K562 (cell line): ENCODE measurements around the gene NYAP1. TPM values are rescaled to one million over a fixed set of nuclear protein-coding genes. Genes with fewer than 3 reads are reported as not detected.
A peak's percentile ranks its signal among the peaks of the same experiment; 100 is the strongest.

Source experiments
- ATAC-seq: fragments of 200-7000 bp; cut with Tn5 transposase; 3 replicates; pipeline ENCODE4 v1.9.1; 2020; ENCODE audit warnings: moderate library complexity
- BruUV-seq: library from RNA; stranded (reverse); fragments of 400-500 nt; replicated peaks from 2 replicates; lab custom pipeline; 2021; lab: Mats Ljungman, UMichigan
- CTCF ChIA-PET: fragments of 300-600 bp; formaldehyde crosslinking; extraction: SDS; loops from one replicate; lab custom pipeline; 2021; ENCODE audit warnings: low intra/inter-chr PET ratio; lab: Yijun Ruan, JAX
- POLR2A ChIA-PET: fragments of 300-600, 350-650 bp; sonication (Branson Sonifier 250); formaldehyde crosslinking; extraction: SDS; loops from one replicate; lab custom pipeline; 2021; ENCODE audit warnings: antibody characterized with exemption, inconsistent platforms; lab: Yijun Ruan, JAX
- DNase-seq, 4 experiments: peaks; one replicate each; pipeline versions ENCODE4 v3.0.0 to v3.0.0-alpha.2; 2011 to 2018; ENCODE audit warnings: low spot score in 3 of 4, mixed read lengths in 3 of 4; ENCODE audit errors: extremely low read depth in 1 of 4
- FAIRE-seq: peaks from 2 replicates; lab custom pipeline; 2011; peaks lifted over from hg19 to GRCh38; lab: Jason Lieb, UNC
- H2AFZ ChIP-seq: 2 replicates; pipeline ENCODE4 v1.6.0; 2011; ENCODE audit warnings: low read depth, low read length, control low read depth, inconsistent platforms
- H3K27ac ChIP-seq: fragments of 200-600 bp; 3 replicates; pipeline ENCODE4 v1.8.0; 2011; ENCODE audit warnings: low read depth, mild to moderate bottlenecking, control low read depth, inconsistent platforms, low read length, moderate library complexity, mixed read lengths; ENCODE audit errors: extremely low read depth
- H3K27me3 ChIP-seq, 2 experiments: fragments of 300-600 bp in 1 of 2; 2 replicates in 1 of 2; 3 replicates in 1 of 2; pipeline versions ENCODE4 v1.6.0 to v1.8.0; 2011; ENCODE audit warnings: inconsistent platforms in 2 of 2, low read length in 2 of 2, mild to moderate bottlenecking in 1 of 2, mixed read lengths in 1 of 2, moderate library complexity in 1 of 2; ENCODE audit not compliant: control insufficient read depth in 2 of 2, insufficient read depth in 2 of 2
- H3K36me3 ChIP-seq: fragments of 300-600 bp; 3 replicates; pipeline ENCODE4 v1.8.0; 2011; ENCODE audit warnings: mild to moderate bottlenecking, low read length, inconsistent platforms; ENCODE audit not compliant: control insufficient read depth, insufficient read depth
- H3K4me1 ChIP-seq, 2 experiments: fragments of 200-600 bp in 1 of 2; replicated peaks in 1 of 2; 2 replicates in 1 of 2; 3 replicates in 1 of 2; pipeline versions ENCODE4 v1.5.1 to v1.8.0; 2011; ENCODE audit warnings: inconsistent platforms in 2 of 2, low read length in 2 of 2, mild to moderate bottlenecking in 1 of 2, mixed read lengths in 1 of 2, moderate library complexity in 1 of 2; ENCODE audit not compliant: control insufficient read depth in 2 of 2, insufficient read depth in 2 of 2
- H3K4me2 ChIP-seq: 2 replicates; pipeline ENCODE4 v1.6.1; 2011; ENCODE audit warnings: low read length, control low read depth, inconsistent platforms, mixed read lengths; ENCODE audit not compliant: insufficient read depth
- H3K4me3 ChIP-seq: fragments of 200-600 bp; sonication (generic), shearing (Covaris generic); 2 replicates; pipeline ENCODE4 v1.5.1; 2016; ENCODE audit warnings: control low read depth, inconsistent platforms
- H3K79me2 ChIP-seq: fragments of 200-600 bp; 3 replicates; pipeline ENCODE4 v1.8.0; 2011; ENCODE audit warnings: low read length, inconsistent platforms; ENCODE audit not compliant: control insufficient read depth, insufficient read depth
- H3K9ac ChIP-seq, 2 experiments: 2 replicates each; pipeline versions ENCODE4 v1.6.0 to v1.6.1; 2011; ENCODE audit warnings: low read depth in 2 of 2, low read length in 2 of 2, control low read depth in 1 of 2, inconsistent platforms in 1 of 2, mild to moderate bottlenecking in 1 of 2, mixed read lengths in 1 of 2; ENCODE audit not compliant: insufficient read depth in 1 of 2
- H3K9me1 ChIP-seq: one replicate; pipeline ENCODE4 v1.6.0; 2011; ENCODE audit warnings: inconsistent platforms, mild to moderate bottlenecking, low read length, moderate library complexity; ENCODE audit not compliant: control insufficient read depth, insufficient read depth
- H3K9me3 ChIP-seq: replicated peaks from 2 replicates; pipeline ENCODE4 v1.5.1; 2011; ENCODE audit warnings: low read depth, low read length, inconsistent platforms; ENCODE audit not compliant: control insufficient read depth, insufficient read depth
- H4K20me1 ChIP-seq: replicated peaks from 2 replicates; pipeline ENCODE4 v1.6.1; 2011; ENCODE audit warnings: low read length, inconsistent platforms, mixed read lengths; ENCODE audit not compliant: control insufficient read depth, insufficient read depth
- ARID3A ChIP-seq: IDR thresholded peaks from 2 replicates; pipeline ENCODE4 v1.6.1; 2012; ENCODE audit warnings: low read depth, low read length, improper control_type of control experiment, borderline replicate concordance
- HDGF ChIP-seq: fragments of 450-650 bp; IDR thresholded peaks from 2 replicates; pipeline ENCODE4 v1.6.1; 2016
- PHB ChIP-seq: fragments of 250-450 bp; sonication (Bioruptor Pico); IDR thresholded peaks from 2 replicates; pipeline ENCODE4 v1.5.0; 2021
- RBM25 ChIP-seq: fragments of 200-400 bp; formaldehyde crosslinking; IDR thresholded peaks from 2 replicates; pipeline ENCODE4 v1.6.1; 2018; ENCODE audit warnings: low read length, low read depth, moderate library complexity; ENCODE audit not compliant: severe bottlenecking
- SNRNP70 ChIP-seq: fragments of 200-400 bp; formaldehyde crosslinking; optimal IDR thresholded peaks from 2 replicates; pipeline ENCODE3; 2017; ENCODE audit warnings: low read depth, low read length
- TBP ChIP-seq: optimal IDR thresholded peaks from 2 replicates; pipeline ENCODE3; 2011; ENCODE audit warnings: low read depth, low read length, improper control_type of control experiment
- TCF15 ChIP-seq: fragments of 250-450 bp; sonication (Bioruptor Pico); IDR thresholded peaks from 2 replicates; pipeline ENCODE4 v1.8.0; 2022; ENCODE audit warnings: moderate library complexity, mild to moderate bottlenecking, inconsistent platforms
- ZBTB11 ChIP-seq, 3 experiments: fragments of 200-800 bp in 1 of 3; fragments of 250-450 bp in 1 of 3; fragments of 450-650 bp in 1 of 3; sonication (Bioruptor Pico) in 1 of 3; sonication (Bioruptor generic) in 1 of 3; formaldehyde crosslinking in 1 of 3; IDR thresholded peaks; 2 replicates each; pipeline versions ENCODE4 v1.6.1 to v1.8.0; 2016 to 2022; ENCODE audit warnings: mild to moderate bottlenecking in 2 of 3, missing genetic modification characterization in 2 of 3, missing compliant biosample characterization in 1 of 3, moderate library complexity in 1 of 3
- ZFP36 ChIP-seq: fragments of 150-350 bp; IDR thresholded peaks from 2 replicates; pipeline ENCODE4 v1.6.1; 2018; ENCODE audit warnings: low read length, low read depth; ENCODE audit not compliant: partially characterized antibody
- WGBS: fragments of 100-300 bp; shearing (Covaris generic); methylation state at CpG from one replicate; pipeline ENCODE4 v1.1.6; 2016; ENCODE audit warnings: low coverage, mixed read lengths; ENCODE audit not compliant: insufficient coverage; ENCODE audit errors: missing lambda C conversion rate; 5-methylcytosine and 5-hydroxymethylcytosine counted together
- in situ Hi-C: fragments of 300-500 bp; cut with MboI; formaldehyde crosslinking; loops from 4 replicates; pipeline ENCODE4 v1.15.0; 2018; ENCODE audit warnings: inconsistent platforms, mixed read lengths
- intact Hi-C: fragments of 100-400 bp; cut with micrococcal nuclease; formaldehyde crosslinking; loops from 2 replicates; pipeline ENCODE4 v1.14.2; 2022
- polyA plus RNA-seq, 8 experiments: library from polyadenylated mRNA; depleted of rRNA in 4 of 8; stranded (reverse) in 5 of 8; unstranded in 3 of 8; fragments of >200 nt; fragmentation: Nextera tagmentation in 2 of 8; fragmentation: Illumina TruSeq in 1 of 8; extraction: Ambion mirVana in 2 of 8; extraction: Trizol in 1 of 8; gene quantifications; 2 replicates each; pipeline versions ENCODE4 v1.2.1 to v1.2.3, GENCODE V29; 2011 to 2014; ENCODE audit warnings: inconsistent platforms in 1 of 8, missing spikeins in 1 of 8
- total RNA-seq, 7 experiments: library from RNA; depleted of rRNA in 6 of 7; stranded (reverse); fragments of >200 nt in 6 of 7; fragmentation: Illumina TruSeq in 2 of 7; extraction: Trizol in 2 of 7; gene quantifications; 2 replicates each; pipeline versions ENCODE4 v1.2.1 to v1.2.3, GENCODE V29; 2011 to 2021; ENCODE audit warnings: low replicate concordance in 1 of 7
- TF ChIP-seq, protein P1 (sequence below): fragments of 250-450 bp; sonication (Bioruptor Pico); IDR thresholded peaks from 2 replicates; pipeline ENCODE4 v1.8.0; 2022; ENCODE audit warnings: moderate library complexity, mild to moderate bottlenecking, inconsistent platforms
- TF ChIP-seq, protein P2 (sequence below): fragments of 250-450 bp; sonication (Bioruptor Pico); IDR thresholded peaks from 2 replicates; pipeline ENCODE4 v1.8.0; 2021; ENCODE audit warnings: moderate library complexity, mild to moderate bottlenecking, inconsistent platforms
- TF ChIP-seq, protein P3 (sequence below): fragments of 250-450 bp; sonication (Bioruptor Pico); IDR thresholded peaks from 2 replicates; pipeline ENCODE4 v1.5.0; 2021

The NYAP1 gene
- total and polyA plus RNA-seq, 9 of the 15 experiments (the other 6 are each of a cell fraction or from before 2014, with no cell fraction given), result 0.11 to 0.88 (median 0.22) TPM; not detected in 2

DNA sequence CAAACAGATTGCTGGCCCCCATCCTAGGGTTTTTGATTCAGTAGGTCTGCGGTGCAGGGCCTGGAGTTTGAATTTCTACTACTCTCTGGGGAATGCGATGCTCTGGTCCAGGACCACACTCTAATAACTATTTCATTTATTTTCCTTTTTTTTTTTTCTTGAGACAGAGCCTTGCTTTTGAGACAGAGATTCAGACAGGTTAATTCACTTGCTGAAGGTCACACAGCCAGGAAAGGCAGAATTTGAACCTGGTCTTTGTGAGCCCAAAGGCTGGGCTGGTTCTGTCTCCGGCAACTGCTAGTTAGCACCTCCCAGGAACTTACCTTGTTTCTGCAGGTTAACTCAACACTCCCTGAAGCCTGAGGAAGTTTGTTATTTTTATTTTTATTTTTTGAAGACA is 31.2 kb upstream of the NYAP1 start:
- POLR2A ChIA-PET, result interaction anchor here (0.7 to 3.3 kb wide), 3 partner anchors 10 to 106 kb away, joined by 3 to 20 read pairs (median 4); partner anchors contain the start of genes MEPCE and ZCWPW1
- no TSS peak for BruUV-seq
- DNase-seq (no peak), ATAC-seq (no peak), FAIRE-seq (no peak)
- CTCF ChIA-PET, result no interaction called here
- Histone ChIP-seq H3K36me3 (no peaks in the 10 kb centered on the region), H3K27me3 (no peaks in the 10 kb centered on the region), H4K20me1 (no peaks in the 10 kb centered on the region), H3K4me3 (no peak overlapping the region), H3K9me1 (no peaks in the 10 kb centered on the region), H3K9me3 (no peaks in the 10 kb centered on the region), H3K27ac (no peak overlapping the region), H3K9ac (no peak overlapping the region), H2AFZ (no peak overlapping the region), H3K79me2 (peaks cover 5% of the 10 kb centered on the region; the same call in 2 of the 3 replicates), H3K4me2 (no peak overlapping the region), H3K4me1 (peaks cover 3 to 31% of the 10 kb centered on the region in 2 experiments; a peak in 3 of 5 replicates)
- intact Hi-C loops (no loop called here), in situ Hi-C loops (loop anchor here (25.0 kb wide), 1 partner anchor 110 kb away; the partner anchor contains the start of gene SAP25)
- WGBS, result 76% methylated on average over 3 of the region's 3 CpGs
- no peak for TF ChIP-seq ZBTB11 (CRISPR knock-in tag; IDR thresholded peaks at IDR 0.05)
- no peak for TF ChIP-seq TBP
- TF ChIP-seq, protein P1, sequence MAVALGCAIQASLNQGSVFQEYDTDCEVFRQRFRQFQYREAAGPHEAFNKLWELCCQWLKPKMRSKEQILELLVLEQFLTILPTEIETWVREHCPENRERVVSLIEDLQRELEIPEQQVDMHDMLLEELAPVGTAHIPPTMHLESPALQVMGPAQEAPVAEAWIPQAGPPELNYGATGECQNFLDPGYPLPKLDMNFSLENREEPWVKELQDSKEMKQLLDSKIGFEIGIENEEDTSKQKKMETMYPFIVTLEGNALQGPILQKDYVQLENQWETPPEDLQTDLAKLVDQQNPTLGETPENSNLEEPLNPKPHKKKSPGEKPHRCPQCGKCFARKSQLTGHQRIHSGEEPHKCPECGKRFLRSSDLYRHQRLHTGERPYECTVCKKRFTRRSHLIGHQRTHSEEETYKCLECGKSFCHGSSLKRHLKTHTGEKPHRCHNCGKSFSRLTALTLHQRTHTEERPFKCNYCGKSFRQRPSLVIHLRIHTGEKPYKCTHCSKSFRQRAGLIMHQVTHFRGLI (CRISPR knock-in tag), result no peak
- TF ChIP-seq, protein P2, sequence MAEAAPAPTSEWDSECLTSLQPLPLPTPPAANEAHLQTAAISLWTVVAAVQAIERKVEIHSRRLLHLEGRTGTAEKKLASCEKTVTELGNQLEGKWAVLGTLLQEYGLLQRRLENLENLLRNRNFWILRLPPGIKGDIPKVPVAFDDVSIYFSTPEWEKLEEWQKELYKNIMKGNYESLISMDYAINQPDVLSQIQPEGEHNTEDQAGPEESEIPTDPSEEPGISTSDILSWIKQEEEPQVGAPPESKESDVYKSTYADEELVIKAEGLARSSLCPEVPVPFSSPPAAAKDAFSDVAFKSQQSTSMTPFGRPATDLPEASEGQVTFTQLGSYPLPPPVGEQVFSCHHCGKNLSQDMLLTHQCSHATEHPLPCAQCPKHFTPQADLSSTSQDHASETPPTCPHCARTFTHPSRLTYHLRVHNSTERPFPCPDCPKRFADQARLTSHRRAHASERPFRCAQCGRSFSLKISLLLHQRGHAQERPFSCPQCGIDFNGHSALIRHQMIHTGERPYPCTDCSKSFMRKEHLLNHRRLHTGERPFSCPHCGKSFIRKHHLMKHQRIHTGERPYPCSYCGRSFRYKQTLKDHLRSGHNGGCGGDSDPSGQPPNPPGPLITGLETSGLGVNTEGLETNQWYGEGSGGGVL (CRISPR knock-in tag), result no peak
- TF ChIP-seq ARID3A, result no peak
- TF ChIP-seq PHB (CRISPR knock-in tag), result no peak
- TF ChIP-seq HDGF, result no peak
- no peak for TF ChIP-seq SNRNP70
- TF ChIP-seq, protein P3, sequence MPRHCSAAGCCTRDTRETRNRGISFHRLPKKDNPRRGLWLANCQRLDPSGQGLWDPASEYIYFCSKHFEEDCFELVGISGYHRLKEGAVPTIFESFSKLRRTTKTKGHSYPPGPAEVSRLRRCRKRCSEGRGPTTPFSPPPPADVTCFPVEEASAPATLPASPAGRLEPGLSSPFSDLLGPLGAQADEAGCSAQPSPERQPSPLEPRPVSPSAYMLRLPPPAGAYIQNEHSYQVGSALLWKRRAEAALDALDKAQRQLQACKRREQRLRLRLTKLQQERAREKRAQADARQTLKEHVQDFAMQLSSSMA (CRISPR knock-in tag), result no peak
- TF ChIP-seq TCF15, result no peak
- TF ChIP-seq RBM25, result peak; percentile 77
- peak; percentile 46 for TF ChIP-seq ZFP36
